Choroid plexus epithelial cell (primary cell): ENCODE data around the gene KCTD5.
"Not testable (repeated sequence)": the region's sequence is repeated elsewhere in the genome, so short reads cannot be mapped to it uniquely, and the experiment has no call there.

ENCODE experiments used
- DNase-seq: peaks from one replicate; pipeline ENCODE4 v3.0.0-alpha.2; 2010; ENCODE audit warnings: low read depth
- H3K4me3 ChIP-seq: 2 replicates; pipeline ENCODE4 v1.5.1; 2011; ENCODE audit warnings: low read depth, mild to moderate bottlenecking, control low read depth, low read length, moderate library complexity
- CTCF ChIP-seq: conservative IDR thresholded peaks from 2 replicates; pipeline ENCODE4 v1.5.1; 2011; ENCODE audit warnings: low read depth, mild to moderate bottlenecking, control low read depth, inconsistent platforms, low read length, moderate library complexity

KCTD5 gene

GRCh38 chr16:2692251-2692947 is 10.1 kb downstream of the KCTD5 start:
- TF ChIP-seq CTCF: no peak
- H3K4me3 ChIP-seq: no peak overlapping the region
- no peak for DNase-seq

GRCh38 chr16:2692948-2693651 is 10.8 kb downstream of the KCTD5 start:
- peak; percentile 56 for DNase-seq
- TF ChIP-seq CTCF: no peak
- no peak overlapping the region for H3K4me3 ChIP-seq

DNA sequence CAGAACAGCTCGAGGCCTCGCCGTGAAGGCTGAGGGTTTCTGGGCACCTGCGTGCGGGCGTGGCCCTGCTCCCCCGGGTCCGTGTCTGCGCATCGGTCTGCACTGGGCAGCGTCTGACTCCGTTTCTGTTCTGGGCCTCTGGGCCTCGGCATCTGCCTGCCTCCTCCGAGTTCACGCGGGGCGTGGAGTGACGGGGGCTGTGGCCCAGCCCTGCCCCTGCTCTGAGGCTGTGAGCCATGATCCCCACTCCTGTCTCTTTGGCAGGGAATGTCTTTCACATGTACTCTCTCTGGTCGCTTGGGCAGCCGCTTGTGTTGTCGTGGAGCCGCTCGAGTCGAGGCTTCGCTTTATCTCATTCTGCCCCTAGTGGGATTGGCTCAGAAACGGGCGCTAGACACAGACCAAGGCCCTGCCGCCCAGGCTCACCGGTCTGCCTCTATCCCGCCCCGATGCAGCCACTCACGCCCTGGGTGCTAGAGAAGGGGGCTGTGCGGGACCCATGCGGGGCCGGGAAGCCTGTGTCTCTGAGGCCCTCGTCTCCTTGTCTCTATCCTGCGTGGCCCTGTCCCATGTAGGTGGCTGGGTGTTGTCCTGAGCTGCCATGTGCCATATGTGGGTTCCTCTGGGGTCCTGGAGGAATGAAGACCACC is 14.4 kb downstream of the KCTD5 start:
- not testable (repeated sequence) for DNase-seq, H3K4me3 ChIP-seq

DNA sequence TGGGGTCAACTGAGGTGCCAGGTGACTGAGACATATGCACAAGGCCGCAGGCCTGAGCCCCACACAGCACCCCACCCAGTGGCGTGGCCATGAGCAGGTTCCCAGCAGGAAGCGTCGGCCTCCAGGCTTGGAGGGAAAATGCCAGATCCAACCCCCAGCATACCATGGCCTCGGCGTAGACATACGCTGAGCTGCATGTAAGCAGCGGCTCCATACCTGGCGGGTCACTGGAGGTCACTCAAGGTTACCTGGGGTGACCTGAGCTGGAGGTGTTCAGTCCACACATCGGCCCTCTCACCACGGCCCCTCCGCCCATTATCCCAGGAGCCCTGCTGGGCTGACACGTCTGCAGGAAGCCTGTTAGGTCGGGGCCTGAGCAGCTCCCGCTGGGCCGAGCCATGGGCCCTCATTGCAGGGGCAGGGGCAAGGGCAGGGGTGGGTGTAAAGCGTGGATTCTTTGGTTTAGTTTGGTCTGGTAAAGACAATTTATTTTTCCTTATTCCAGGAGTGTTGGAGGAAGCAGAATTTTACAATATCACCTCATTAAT is 15.2 kb downstream of the KCTD5 start:
- TF ChIP-seq CTCF: no peak
- no peak for DNase-seq
- no peak overlapping the region for H3K4me3 ChIP-seq

DNA sequence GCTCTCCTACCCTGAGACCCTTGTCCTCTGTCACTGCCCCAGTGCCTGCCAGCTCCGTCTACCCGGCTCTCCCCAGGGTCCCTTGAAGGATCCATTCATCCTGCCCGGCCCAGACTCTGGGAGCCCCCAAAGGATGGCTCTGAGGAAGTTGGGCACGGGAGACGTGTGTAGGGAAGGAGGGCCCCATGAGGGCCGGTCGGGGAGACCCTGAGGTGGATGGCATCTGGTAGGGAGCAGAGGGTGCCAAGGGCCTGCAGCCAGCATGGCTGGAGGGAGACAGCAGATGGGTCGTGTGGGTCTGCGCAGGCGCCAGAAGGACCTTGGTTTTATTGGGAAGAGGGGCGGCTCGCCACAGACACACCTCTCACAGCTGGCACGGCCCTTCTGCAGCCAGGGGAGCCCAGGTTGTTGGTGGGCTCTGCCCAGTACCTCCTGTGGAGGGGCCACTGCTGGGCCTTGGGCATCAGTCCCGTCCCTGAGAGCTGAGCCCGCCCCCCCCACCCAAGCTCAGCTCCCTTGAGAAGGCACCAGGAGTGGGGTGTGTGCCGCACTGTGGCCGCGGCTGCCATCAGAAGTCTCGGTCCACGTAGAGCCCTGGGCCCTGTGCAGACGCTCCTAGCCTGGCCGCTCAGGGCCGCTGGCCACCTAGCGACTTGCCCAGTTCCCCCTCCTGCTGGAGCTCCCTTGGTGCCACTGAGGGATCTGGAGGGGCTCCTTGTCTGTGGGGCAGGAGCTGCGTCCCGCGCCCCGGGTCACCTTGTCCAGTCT is 16.0 kb downstream of the KCTD5 start:
- TF ChIP-seq CTCF: no peak
- no peak for DNase-seq
- no peak overlapping the region for H3K4me3 ChIP-seq

DNA sequence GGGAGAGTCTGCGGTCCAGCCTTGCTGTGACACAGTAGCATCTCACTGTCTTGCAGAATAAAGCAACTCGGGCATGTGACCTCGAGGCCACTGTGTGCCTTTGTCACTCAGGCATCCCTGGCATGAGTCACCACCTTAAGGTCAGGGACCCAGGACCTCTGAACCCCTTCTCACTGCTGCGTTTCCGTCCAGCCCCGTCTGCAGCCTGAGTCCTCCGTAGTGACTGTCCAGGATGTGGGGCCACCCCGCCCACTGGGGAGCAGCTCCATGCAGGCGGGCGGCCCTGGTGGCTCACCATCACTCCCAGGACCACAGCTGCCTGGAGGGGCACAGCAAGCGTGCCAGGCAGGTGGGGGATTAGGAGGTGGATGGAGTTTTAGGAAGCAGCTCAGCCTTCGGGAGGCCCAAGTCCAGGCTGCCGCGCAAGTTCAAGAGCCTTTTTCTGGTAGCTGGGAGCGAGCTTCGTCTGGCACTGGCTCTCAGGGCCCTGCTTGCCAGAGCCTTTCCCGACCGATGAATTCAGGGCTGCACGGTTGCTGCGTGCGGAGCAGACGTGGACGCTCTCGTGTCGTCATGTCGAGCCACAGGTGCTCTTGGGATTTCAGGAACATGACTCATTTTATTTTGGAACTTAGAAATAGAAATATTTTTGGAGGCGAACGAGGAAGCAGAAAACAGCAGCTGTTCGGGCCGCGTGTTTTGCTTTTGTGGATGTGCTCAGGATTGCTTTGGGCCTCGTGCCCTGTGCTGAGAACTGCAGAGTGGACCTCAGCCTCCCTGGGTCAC is 16.8 kb downstream of the KCTD5 start:
- no peak for TF ChIP-seq CTCF
- H3K4me3 ChIP-seq: no peak overlapping the region
- no peak for DNase-seq
